GF-D8 (cell line): Measurements from ENCODE around the gene EFCAB10.

Experiments used
- DNase-seq: peaks from one replicate; lab custom pipeline; 2025; lab: John Stamatoyannopoulos, UW

EFCAB10 gene, protein sequence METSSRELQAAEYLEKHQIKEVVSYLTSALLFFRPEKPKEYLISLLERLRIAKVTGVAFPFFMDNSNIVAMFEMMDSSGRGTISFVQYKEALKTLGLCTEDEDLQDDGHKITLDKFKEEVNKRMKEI

DNA sequence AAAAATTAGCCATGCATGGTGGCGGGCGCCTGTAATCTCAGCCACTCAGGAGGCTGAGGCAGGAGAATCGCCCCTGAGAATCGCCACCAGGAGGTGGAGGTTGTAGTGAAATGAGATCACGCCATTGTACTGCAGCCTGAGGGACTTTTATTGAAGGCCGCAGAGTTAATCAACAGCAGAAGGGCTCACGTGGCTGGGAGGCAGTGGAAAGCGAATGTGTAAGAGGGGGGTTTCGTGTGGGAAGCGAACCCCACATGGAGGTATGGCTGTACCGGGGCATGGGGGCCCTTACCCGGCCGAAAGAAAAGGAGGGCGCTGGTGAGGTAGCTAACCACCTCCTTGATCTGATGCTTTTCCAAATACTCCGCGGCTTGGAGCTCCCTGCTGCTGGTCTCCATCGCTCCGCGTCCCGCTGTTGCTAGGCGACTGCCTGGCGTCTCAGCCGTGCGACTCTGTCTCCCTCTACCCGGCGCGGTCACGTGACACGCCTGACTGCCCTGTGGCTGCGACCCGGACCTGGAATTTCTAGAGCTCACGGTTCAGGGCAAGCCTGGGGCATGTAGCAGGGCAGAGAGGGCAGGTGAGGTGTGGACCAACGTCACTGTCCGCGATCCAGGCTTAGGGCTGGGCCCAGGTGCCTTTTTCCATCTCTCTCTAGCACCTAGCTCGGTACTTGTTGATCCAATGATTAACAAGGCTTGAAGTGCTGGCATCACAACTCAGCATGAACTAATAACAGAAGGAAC, at the start of gene EFCAB10:
Gene EFCAB10, minus strand, starts transcription at position 428 of the 746 bp plus-strand sequence. Its CDS starts 30 bp downstream, at position 398.
- no peak for DNase-seq

GRCh38 chr7:105625986-105626385, 44.7 kb upstream of the EFCAB10 start:
- DNase-seq, result no peak

DNA sequence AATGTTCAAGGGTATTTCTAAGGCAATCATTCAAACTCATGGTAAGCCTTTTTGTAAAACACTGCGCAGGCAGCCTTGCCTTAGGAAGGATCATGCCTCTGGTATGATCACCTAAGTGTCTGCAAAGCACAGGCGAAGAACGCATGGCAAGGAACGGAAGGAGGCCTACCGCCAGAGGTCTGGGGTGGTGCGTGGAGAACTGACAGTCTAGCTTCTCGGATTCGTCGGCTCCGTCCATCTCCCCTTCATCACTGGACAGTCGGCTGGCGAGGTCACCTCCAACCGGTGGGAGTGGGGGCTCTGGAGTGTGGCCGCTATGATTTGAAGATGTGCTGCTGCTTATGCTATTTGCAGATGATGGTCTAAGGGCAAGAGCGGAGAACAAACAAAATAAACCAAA, 42.6 kb upstream of the EFCAB10 start:
- no peak for DNase-seq

- no peak for DNase-seq
Observed at GRCh38 chr7:105623378-105623777, 42.1 kb upstream of the EFCAB10 start.

GRCh38 chr7:105622106-105622731, 40.9 kb upstream of the EFCAB10 start:
- DNase-seq, result no peak

- DNase-seq, result no peak
Observed at GRCh38 chr7:105621617-105622016, 40.3 kb upstream of the EFCAB10 start.

GRCh38 chr7:105621176-105621575, 39.9 kb upstream of the EFCAB10 start:
- no peak for DNase-seq

GRCh38 chr7:105619590-105619989, 38.3 kb upstream of the EFCAB10 start:
- no peak for DNase-seq

DNA sequence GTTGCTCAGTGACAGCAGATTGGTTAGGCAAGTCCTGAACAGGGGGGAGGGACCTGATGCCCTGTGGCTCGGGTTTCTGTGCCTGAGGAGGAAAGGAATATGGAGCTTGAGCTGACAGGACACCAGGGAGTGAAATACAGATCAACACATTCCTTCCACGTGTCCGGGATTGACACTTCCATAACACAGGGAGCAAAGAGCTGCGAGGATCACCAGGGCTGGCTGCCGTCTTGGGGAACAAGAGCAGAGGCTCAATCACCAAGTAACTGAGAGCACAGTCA, 36.7 kb upstream of the EFCAB10 start:
- no peak for DNase-seq

- no peak for DNase-seq
Observed at GRCh38 chr7:105617280-105618015, 36.2 kb upstream of the EFCAB10 start.

GRCh38 chr7:105614341-105614840, 33.1 kb upstream of the EFCAB10 start:
- no peak for DNase-seq

GRCh38 chr7:105613611-105614330, 32.5 kb upstream of the EFCAB10 start:
- DNase-seq, result no peak

DNA sequence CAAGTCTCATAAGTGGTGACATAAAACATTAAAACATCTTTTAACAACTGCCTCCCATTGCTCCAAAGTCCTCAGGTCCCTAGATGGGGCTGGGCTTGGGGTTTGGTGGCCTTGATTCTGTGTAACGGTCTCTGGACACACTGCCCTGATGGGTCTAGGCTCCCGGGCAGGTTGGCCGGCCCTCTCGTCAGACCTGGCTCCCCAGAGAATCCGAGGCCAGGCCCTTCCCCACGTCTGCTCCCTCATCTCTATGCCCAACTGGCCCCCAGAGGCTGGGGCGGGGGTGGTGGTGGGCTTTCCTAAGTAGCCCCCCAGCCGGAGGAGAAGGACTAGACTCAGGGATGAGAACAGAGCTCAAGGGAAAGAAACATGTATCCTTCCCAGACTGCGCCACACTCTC, 31.5 kb upstream of the EFCAB10 start:
- no peak for DNase-seq

DNA sequence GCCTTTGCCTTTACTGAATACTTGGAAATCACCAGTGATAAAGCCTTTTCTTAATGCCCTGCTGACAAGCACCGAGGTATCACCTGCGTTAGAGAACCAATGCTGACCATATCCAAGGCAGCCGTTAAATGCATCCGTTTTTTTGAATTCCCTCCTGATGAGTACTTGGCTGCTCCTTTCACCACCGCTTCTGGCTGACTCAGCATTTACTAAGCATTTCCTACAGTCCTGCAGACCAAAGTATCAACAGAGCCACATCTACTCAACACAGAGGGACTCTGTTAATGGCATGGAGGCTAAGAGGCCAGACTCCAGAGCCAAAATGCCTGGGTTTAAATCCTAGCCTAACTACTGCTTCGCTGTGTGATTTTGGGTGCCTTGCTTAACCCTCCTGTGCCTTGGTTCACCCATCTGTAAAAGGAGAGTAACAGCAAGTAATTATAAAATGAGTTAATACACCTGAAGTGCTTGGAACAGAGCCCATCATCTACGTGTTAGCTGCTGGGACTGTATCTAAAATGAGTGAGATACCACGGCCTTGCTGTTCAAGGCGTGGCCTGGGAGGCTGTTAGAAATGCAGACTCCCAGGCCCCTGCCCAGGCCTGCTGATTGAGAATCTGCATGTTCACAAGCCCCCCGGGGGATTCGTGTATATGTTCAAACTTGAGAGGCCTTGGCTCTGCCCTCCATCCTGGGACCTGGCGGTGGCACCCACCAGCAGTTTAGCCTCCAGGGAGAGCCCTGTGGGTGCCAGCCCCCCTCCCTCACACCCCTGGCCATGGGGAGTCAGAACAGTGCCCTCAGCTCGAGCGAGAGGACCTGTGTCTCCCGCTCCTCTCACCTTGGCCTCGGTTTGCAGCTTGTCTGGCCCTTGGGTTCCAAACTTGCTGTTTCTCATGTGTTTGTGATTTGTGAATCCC, 30.8 kb upstream of the EFCAB10 start:
- no peak for DNase-seq

- no peak for DNase-seq
Observed at GRCh38 chr7:105610165-105610930, 29.1 kb upstream of the EFCAB10 start.

GRCh38 chr7:105602325-105603305, 21.3 kb upstream of the EFCAB10 start:
- no peak for DNase-seq

DNA sequence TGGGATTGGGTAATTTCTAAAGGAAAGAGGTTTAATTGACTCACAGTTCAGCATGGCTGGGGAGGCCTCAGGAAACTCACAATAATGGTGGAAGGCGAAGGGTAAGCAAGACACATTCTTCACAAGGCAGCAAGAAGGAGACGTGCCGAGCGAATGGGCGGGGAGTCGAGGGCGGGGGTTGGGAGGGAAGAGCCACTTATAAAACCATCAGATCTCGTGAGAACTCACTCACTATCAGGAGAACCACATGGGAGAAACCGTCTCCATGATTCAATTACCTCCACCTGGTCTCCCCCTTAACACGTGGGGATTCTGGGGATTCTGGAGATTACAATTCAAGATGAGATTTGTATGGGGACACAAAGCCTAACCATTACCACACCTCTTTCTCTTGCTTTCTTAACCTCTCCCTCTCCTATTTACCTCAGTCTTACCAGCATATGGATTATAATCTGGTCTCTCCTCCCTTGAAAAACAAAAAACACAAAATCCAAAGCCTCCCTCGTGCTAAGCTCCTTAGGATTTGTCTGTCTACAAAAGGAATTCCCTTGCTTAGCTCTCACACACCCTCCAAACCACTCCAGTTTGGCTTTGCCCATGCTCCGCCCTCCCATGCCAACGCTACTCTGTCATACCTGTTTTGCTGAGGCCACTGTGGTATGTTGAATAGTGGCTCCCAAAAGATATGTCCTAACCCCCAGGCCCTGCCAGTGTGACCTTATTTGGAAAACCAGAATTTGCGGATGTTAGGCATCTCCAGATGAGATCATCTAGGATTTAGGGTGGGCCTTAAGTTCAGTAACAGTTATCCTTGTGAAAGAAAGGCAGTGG, 19.6 kb upstream of the EFCAB10 start:
- DNase-seq, result no peak

GRCh38 chr7:105599551-105599950, 18.3 kb upstream of the EFCAB10 start:
- no peak for DNase-seq
